HG03457 (cell line): ENCODE data around the gene CCDC54.
"Not testable (repeated sequence)": the region's sequence is repeated elsewhere in the genome, so short reads cannot be mapped to it uniquely, and the experiment has no call there.

ENCODE experiments used
- ATAC-seq: cut with Tn5 transposase; IDR thresholded peaks from one replicate; pipeline ENCODE4 v1.9.1; 2021; ENCODE audit warnings: moderate number of reproducible peaks; ENCODE audit not compliant: unreplicated experiment

CCDC54 gene

GRCh38 chr3:107377151-107377550 is at the start of gene CCDC54:
CCDC54 (plus strand) TSS chr3:107377439; CDS start chr3:107377588, 149 bp downstream.
- ATAC-seq = no peak

- ATAC-seq = no peak
Observed at GRCh38 chr3:107328069-107328468, 49.2 kb upstream of the CCDC54 start.

DNA sequence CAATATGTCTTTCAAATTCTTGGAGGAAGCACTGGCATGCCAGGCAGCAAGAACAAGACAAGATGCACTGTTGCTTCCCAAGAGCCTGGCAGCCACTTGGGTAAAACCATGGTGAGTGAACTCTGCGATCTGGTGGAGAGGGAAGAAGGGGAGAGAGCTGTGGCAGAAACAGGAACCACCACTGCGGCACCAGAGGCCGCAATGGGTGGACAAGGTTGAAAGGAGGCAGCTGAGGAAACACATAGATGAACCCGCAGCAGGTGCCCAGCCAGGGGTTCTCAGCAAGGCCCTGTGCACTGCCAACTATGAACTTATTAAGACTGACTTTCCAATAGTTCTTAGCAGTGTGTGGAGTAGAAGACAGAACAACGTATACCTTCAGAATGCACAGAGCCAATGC is 48.2 kb upstream of the CCDC54 start:
- ATAC-seq = no peak

GRCh38 chr3:107339690-107340089 is 37.5 kb upstream of the CCDC54 start:
- ATAC-seq = not testable (repeated sequence)

- ATAC-seq = no peak
Observed at GRCh38 chr3:107344722-107345121, 32.5 kb upstream of the CCDC54 start.

GRCh38 chr3:107345822-107346405 is 31.3 kb upstream of the CCDC54 start:
- no peak for ATAC-seq

DNA sequence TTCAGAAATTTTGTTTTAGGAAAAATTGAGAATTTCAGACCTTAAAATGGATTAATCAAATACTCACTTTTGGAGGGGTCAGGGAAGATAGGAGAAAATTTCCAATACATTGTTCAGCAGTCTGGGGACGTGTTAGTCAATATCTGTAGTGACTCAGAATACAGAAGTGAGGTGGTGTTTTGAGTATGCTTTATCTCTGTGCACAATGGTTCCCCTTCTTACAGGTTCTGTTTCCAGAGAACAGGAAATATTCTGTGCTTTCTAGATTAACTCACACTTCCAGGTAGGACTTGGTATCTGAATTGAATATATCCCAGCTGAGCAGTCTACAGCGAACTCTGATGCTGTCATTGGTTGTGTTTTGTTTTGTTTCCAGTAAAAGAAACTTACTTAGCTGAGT is 30.7 kb upstream of the CCDC54 start:
- no peak for ATAC-seq

GRCh38 chr3:107347751-107348150 is 29.5 kb upstream of the CCDC54 start:
- no peak for ATAC-seq

GRCh38 chr3:107356706-107357105 is 20.5 kb upstream of the CCDC54 start:
- ATAC-seq = no peak

- ATAC-seq = no peak
Observed at GRCh38 chr3:107361633-107362032, 15.6 kb upstream of the CCDC54 start.

DNA sequence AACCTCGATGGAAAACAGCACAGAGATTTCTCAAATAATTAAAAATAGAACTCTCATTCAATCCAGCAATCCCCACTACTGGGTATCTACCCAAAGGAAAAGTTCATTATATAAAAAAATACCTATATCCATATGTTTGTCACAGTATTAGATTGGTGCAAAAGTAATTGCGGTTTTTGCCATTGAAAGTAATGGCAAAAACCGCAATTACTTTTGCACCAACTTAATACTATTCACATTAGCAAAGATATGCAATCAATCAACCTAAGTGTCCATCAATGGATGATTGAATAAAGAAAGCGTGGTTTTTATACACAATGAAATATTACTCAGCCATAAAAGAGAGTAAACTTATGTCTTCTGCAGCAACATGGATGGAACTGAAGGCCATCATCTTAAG is 12.2 kb upstream of the CCDC54 start:
- no peak for ATAC-seq

DNA sequence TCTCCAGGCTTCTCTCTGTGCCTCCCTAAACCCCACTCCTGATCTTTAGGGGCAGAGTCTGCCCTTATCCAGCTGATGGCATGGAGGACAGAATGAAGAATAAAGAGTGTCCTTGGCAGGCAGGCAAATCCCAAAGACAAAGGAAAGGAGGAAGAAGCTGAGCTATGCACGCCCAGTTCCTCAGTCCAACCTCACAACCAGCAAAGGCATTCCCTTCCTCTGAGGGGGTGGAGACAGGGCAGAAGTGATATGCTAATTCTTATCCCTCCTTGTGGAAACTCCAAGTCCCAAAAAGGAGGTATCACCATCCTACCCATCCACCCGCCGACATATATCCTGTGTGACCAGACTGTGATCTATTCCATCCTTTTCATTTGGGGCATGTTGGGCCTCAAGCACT is 10.5 kb upstream of the CCDC54 start:
- no peak for ATAC-seq

DNA sequence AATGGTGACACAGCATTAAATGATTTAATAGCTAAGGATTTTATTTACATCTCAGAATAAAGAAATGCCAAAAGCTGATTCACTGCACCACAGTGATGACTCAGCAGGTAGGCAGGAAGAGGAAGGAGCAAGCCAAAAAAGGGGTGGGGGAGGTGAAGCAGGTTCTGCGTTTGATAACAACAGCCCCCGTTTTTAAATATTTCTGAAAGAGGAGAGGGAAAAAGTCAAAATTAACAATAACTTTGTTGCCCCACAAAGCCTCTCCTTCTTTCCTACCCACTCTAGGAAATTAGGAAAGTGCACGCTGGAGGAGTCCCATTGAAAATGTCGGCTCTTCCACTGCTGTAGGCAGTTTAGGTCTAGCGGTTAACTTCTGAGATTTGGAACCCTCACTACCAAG is 9.9 kb upstream of the CCDC54 start:
- ATAC-seq = no peak

DNA sequence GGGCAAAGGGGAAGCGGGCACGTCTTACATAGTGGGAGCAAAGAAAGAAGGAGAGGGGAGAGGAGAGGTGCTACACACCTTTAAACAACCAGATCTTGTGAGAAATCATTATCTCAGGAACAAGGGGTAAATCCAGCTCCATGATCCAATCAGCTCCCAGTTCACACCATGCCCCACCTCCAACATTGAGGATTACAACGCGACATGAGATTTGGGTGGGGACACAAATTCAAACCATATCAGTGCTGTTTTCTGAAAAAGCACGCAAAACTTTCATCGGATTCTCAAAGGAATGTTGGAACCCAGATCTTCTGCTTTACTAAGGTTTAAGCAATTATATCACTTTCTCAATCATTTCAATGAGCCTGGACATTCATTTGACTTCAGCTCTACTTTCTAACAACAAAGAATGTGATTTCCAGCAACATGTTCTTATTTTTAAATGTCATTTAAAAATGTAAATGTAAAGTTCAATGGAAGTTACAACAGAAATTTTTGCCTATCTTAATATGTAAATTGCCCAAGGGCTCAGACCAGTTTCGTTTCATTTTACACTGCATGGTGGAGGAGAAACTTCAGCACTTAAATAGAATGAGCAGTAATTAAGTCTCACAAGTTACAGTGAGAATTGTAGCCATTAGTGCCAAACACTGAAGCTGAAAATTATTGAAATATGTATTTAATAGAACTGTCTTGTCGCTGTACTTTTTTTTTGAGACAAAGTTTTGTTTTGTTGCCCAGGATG is 8.4 kb upstream of the CCDC54 start:
- ATAC-seq = no peak

DNA sequence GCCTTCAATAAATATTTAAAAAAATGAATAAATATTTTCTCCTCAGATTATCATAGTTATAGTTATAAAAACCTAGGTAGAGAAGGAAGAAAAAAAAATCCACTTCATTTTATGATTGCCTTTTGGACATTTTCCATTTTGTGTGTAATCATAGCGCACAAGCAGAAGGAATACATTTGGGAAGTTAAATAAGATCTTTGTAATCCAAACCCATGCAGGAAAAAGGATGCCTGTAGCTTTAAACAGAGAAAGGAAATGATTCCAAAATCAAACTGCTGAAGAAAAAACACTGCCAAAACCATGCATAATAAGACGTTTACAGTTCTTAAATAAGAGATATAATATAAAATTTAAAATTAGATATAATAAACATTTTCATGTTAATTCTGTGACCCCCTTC is 7.4 kb upstream of the CCDC54 start:
- no peak for ATAC-seq

GRCh38 chr3:107370907-107371306 is 6.3 kb upstream of the CCDC54 start:
- ATAC-seq = no peak

- no peak for ATAC-seq
Observed at GRCh38 chr3:107372506-107372905, 4.7 kb upstream of the CCDC54 start.

DNA sequence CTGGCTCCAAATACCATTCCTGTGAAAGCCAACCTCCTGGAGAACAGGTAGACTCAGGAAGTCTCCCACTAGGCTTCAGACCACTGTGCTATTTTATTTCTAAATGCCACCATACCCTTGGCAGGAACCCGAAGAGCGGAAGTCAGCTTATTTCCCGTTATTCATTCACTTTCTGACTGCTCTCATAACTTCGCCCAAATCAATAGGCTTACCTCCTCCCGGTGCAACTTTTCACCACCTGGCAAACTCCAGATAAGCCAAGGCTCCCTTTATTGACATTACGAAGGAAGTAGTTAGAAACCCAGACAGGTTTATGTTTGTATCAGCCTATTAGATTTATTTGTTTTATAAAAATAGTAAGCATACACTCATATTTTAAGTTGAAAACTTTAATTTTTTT is 3.3 kb upstream of the CCDC54 start:
- no peak for ATAC-seq

GRCh38 chr3:107375682-107376081 is 1.6 kb upstream of the CCDC54 start:
- ATAC-seq = no peak

DNA sequence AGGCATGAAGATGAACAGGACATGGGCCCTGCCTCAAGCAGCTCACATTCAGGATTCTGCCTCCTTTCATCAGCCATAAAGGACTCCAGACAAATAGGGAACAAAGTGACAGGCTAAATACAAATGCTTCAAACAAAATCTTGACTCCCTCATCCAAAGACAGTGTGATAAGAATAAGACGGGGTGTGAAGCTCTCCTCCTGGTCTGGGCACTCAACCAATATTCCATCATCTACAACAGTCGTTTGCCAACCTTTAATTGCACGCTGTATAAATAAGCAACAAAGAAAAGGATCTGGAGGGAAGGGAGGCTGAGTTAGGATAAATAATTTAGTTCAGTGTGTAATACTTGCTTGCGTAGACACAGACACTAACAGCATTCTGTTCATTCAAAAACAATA is 5.4 kb downstream of the CCDC54 start:
- ATAC-seq = no peak

DNA sequence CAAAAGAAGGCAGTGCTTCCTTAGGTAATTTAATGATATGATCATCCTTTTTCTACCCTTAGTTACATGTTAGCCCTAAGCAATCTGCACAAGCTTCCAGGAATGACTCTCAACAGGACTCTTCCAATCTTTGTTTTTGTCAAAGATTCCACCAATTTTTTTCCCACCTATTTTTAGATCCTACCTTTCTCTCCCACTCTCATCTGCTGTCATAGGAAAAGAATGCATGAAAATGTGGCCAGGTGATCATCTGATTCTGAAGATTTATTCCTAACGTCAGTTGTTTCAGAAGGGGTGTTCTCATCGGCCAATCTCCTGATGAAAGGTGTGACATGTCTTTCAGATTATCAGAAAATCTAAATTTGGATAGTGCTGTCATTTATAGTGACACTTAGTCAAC is 7.2 kb downstream of the CCDC54 start:
- ATAC-seq = no peak

GRCh38 chr3:107384907-107385306 is 7.7 kb downstream of the CCDC54 start:
- ATAC-seq = no peak

DNA sequence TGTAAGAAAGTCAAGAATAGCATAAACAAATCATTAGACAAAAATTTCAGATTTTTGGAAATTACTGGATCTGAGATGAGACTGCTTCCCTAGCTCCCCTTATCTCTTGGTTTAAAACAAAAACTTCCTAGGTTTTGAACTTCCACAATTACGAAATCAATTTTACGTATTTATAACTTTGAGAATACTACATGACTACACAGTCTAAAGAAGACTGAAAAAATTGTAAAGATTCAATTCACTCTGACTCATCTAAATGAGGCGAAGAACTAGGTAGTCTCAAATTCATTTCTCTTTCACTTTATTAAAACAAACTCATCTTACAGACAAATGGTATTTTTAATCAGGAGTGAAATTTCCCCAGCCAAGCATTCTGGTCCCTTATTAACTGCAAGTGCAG is 10.3 kb downstream of the CCDC54 start:
- ATAC-seq = no peak
